Activated CD4-positive, alpha-beta T cell treated with anti-CD3 and anti-CD28 coated beads for 36 hours (primary cell): ENCODE measurements around the gene CPNE7. TPM values are rescaled to one million over a fixed set of nuclear protein-coding genes. Genes with fewer than 3 reads are reported as not detected.

ENCODE experiments used
- ATAC-seq: fragments of 200-7000 bp; cut with Tn5 transposase; one replicate; pipeline ENCODE4 v1.10.0; 2021; ENCODE audit warnings: mild to moderate bottlenecking, moderate library complexity
- CTCF ChIA-PET: fragments of 350-600 bp; sonication (Branson Sonifier 250); formaldehyde crosslinking; loops from one replicate; lab custom pipeline; 2021; ENCODE audit warnings: antibody characterized with exemption; lab: Charles Lee
- POLR2A ChIA-PET: fragments of 350-600 bp; sonication (Branson Sonifier 250); formaldehyde crosslinking; loops from one replicate; lab custom pipeline; 2021; ENCODE audit warnings: antibody characterized with exemption, inconsistent platforms; lab: Charles Lee
- DNase-seq: peaks from one replicate; pipeline ENCODE4 v3.0.0-alpha.2; 2020
- H3K27ac Mint-ChIP-seq: one replicate; pipeline ENCODE4 v1.8.0; 2021; ENCODE audit warnings: mixed read lengths
- H3K27me3 Mint-ChIP-seq: one replicate; pipeline ENCODE4 v1.8.0; 2021; ENCODE audit warnings: mixed read lengths
- H3K36me3 Mint-ChIP-seq: one replicate; pipeline ENCODE4 v1.8.0; 2021; ENCODE audit warnings: low read depth, mixed read lengths
- H3K4me1 Mint-ChIP-seq: one replicate; pipeline ENCODE4 v1.8.0; 2021; ENCODE audit warnings: mixed read lengths
- H3K4me3 Mint-ChIP-seq: one replicate; pipeline ENCODE4 v1.8.0; 2021; ENCODE audit warnings: mild to moderate bottlenecking, moderate library complexity, mixed read lengths
- H3K9me3 Mint-ChIP-seq: one replicate; pipeline ENCODE4 v1.8.0; 2021; ENCODE audit warnings: low read depth, mixed read lengths
- intact Hi-C, 2 experiments: fragments of 100-400 bp; cut with DNase I in 1 of 2; cut with micrococcal nuclease in 1 of 2; formaldehyde crosslinking; loops; one replicate each; pipeline versions ENCODE4 v1.14.2 to v1.15.1; 2022 to 2024; cut with DNase I, micrococcal nuclease
- total RNA-seq, 2 experiments: library from RNA; stranded (reverse); gene quantifications; one replicate each; pipeline ENCODE4 v1.2.3, GENCODE V29; 2021

CPNE7 gene
- total RNA-seq, 2 experiments from 2014 or later = 17.3 to 18.7 TPM

DNA sequence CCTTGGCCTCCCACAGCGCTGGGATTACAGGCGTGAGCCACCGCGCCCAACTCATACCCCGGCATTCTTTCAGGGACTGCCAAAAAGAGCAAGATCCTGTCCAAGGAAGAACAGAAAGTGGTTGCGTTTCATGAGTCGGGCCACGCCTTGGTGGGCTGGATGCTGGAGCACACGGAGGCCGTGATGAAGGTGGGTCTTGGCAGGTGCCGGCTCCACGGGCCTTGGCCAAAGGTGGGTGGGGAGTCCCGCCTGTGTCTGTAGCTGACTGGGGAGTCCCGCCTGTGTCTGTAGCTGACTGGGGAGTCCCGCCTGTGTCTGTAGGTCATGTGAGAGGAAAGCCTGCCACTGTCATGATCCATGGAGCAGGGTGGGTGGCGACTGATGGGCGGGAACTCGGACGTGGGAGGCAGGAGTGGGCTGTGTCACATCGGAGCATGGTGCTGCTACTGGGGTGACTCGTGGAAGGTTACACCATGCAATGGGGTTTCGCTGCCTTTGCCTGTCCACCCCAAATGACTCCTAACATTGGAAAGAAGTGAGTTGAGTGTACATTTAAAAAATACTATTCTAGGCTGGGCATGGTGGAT is 25.0 kb upstream of the CPNE7 start:
- no peak overlapping the region for H3K27ac Mint-ChIP-seq
- H3K4me1 Mint-ChIP-seq = peaks cover 17% of the 10 kb centered on the region
- H3K4me3 Mint-ChIP-seq = no peak overlapping the region
- CTCF ChIA-PET = interaction anchor here (1.2 kb wide), 1 partner anchor 37 kb away, joined by 3 read pairs; no protein-coding TSS in a partner anchor
- ATAC-seq = no peak
- POLR2A ChIA-PET = no interaction called here
- no peaks in the 10 kb centered on the region for H3K9me3 Mint-ChIP-seq
- DNase-seq = no peak
- H3K27me3 Mint-ChIP-seq = no peaks in the 10 kb centered on the region
- peaks cover 15% of the 10 kb centered on the region for H3K36me3 Mint-ChIP-seq
- intact Hi-C loops = no loop called here

DNA sequence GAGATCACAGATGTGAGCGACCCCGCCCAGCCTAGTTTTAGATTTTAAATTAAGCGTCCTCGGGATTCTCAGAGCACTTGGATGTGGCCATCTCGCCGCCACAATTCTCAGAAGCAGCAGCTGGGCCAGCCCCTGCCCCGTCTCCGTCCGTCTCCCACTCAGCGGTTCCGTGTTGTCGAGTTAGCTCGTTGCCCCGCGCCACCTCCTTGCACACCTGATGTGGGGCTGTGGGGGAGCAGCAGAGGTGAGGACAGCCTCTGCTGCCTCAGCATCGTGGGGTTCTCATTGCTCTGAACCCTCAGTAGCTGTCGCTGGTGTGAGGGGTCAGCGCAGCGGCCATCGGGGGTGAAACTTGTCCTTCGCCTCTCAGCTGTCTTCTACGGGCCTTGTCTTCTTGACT is 23.2 kb upstream of the CPNE7 start:
- DNase-seq (no peak), ATAC-seq (no peak)
- Mint-ChIP-seq H3K4me1 (peaks cover 20% of the 10 kb centered on the region), H3K4me3 (no peak overlapping the region), H3K9me3 (no peaks in the 10 kb centered on the region), H3K27ac (no peak overlapping the region), H3K36me3 (peaks cover 17% of the 10 kb centered on the region), H3K27me3 (no peaks in the 10 kb centered on the region)
- ChIA-PET CTCF (no interaction called here), POLR2A (no interaction called here)
- intact Hi-C loops = no loop called here

DNA sequence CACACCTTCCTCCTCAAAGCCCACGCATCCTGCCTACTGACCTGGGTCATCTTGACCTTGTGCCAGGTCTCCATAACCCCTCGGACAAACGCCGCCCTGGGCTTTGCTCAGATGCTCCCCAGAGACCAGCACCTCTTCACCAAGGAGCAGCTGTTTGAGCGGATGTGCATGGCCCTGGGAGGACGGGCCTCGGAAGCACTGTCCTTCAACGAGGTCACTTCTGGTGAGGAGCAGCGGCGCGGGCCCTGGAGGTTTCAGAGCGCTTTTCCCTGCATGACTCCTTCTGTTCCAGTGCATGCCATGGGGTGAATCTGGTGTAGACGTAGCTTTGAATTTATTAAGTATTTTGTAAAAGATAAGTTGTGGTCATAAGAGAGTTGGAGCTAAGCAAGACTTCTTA is 22.6 kb upstream of the CPNE7 start:
- no peaks in the 10 kb centered on the region for H3K9me3 Mint-ChIP-seq
- ChIA-PET POLR2A (no interaction called here), CTCF (interaction anchor here (0.6 kb wide), 1 partner anchor 70 kb away, joined by 3 read pairs; no protein-coding TSS in a partner anchor)
- no peak for DNase-seq
- peaks cover 20% of the 10 kb centered on the region for H3K36me3 Mint-ChIP-seq
- no peak overlapping the region for H3K27ac Mint-ChIP-seq
- ATAC-seq = no peak
- H3K4me1 Mint-ChIP-seq = peaks cover 23% of the 10 kb centered on the region
- no peaks in the 10 kb centered on the region for H3K27me3 Mint-ChIP-seq
- H3K4me3 Mint-ChIP-seq = no peak overlapping the region
- intact Hi-C loops = no loop called here

DNA sequence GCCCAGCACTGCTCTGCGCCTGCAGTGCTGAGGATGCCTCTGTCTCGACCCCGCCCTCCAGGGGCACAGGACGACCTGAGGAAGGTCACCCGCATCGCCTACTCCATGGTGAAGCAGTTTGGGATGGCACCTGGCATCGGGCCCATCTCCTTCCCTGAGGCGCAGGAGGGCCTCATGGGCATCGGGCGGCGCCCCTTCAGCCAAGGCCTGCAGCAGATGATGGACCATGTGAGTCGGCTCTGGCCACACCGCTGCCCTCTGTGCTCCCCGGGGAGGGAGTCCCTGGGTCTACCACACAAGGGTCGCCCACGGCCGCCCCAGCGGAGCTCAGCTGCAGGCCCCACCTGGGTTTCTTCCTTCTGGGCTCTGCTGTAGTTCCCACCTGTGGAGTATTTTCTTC is 21.8 kb upstream of the CPNE7 start:
- no peak overlapping the region for H3K4me3 Mint-ChIP-seq

DNA sequence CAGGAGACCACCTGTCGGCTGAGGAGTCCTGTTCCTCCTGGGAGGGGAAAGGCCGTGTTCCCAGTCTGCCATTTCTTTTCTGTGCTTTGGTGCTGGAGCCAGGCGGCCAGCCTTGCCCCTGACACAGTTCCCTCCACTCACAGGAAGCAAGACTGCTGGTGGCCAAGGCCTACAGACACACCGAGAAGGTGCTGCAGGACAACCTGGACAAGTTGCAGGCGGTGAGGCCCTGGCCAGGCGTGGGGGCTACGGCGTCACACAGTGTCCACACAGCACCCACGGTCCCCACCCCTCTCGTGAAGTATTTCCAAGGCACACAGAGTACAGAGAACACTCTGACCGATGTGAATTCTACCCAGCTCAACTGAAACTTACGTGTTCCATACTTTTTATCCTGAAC is 21.2 kb upstream of the CPNE7 start:
- Mint-ChIP-seq H3K9me3 (no peaks in the 10 kb centered on the region), H3K4me1 (peaks cover 12% of the 10 kb centered on the region), H3K27ac (no peak overlapping the region), H3K36me3 (peaks cover 15% of the 10 kb centered on the region), H3K27me3 (no peaks in the 10 kb centered on the region), H3K4me3 (no peak overlapping the region)
- ChIA-PET POLR2A (no interaction called here), CTCF (no interaction called here)
- intact Hi-C loops = no loop called here
- ATAC-seq = no peak
- DNase-seq = no peak

More for the DNA sequence above, 21.8 kb upstream of the CPNE7 start:
- Mint-ChIP-seq H3K27me3 (no peaks in the 10 kb centered on the region), H3K36me3 (peaks cover 15% of the 10 kb centered on the region), H3K27ac (no peak overlapping the region), H3K4me1 (peaks cover 18% of the 10 kb centered on the region), H3K9me3 (no peaks in the 10 kb centered on the region)
- no peak for DNase-seq
- ChIA-PET POLR2A (no interaction called here), CTCF (interaction anchor here (0.6 kb wide), 1 partner anchor 69 kb away, joined by 3 read pairs; no protein-coding TSS in a partner anchor)
- no peak for ATAC-seq
- intact Hi-C loops = no loop called here

DNA sequence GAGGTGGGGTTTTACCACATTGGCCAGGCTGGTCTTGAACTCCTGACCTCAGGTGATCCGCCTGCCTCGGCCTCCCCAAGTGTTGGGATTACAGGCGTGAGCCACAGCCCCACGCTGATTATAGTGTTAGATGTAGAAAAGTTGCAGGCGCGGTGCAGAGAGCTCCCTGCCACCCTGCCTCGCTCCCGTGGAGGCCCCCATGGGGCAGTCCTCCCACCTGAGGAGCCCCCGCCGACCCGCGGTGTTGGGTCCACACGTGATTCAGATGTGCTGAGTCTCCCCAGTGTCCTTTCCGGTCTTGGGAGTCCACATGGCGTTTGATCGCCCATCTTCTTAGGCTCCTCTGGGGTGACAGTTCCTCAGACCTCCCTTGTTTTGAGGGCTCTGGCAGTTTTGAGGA is 20.3 kb upstream of the CPNE7 start:
- intact Hi-C loops = no loop called here
- peaks cover 13% of the 10 kb centered on the region for H3K36me3 Mint-ChIP-seq
- DNase-seq (no peak), ATAC-seq (no peak)
- ChIA-PET CTCF (interaction anchor here (0.6 kb wide), 1 partner anchor 107 kb away, joined by 3 read pairs; no protein-coding TSS in a partner anchor), POLR2A (no interaction called here)
- H3K9me3 Mint-ChIP-seq = no peaks in the 10 kb centered on the region
- no peak overlapping the region for H3K27ac Mint-ChIP-seq
- H3K4me1 Mint-ChIP-seq = peaks cover 9% of the 10 kb centered on the region
- H3K27me3 Mint-ChIP-seq = no peaks in the 10 kb centered on the region
- H3K4me3 Mint-ChIP-seq = no peak overlapping the region

- H3K4me1 Mint-ChIP-seq = peaks cover 9% of the 10 kb centered on the region
Measured at GRCh38 chr16:89555780-89556179, 19.8 kb upstream of the CPNE7 start.

DNA sequence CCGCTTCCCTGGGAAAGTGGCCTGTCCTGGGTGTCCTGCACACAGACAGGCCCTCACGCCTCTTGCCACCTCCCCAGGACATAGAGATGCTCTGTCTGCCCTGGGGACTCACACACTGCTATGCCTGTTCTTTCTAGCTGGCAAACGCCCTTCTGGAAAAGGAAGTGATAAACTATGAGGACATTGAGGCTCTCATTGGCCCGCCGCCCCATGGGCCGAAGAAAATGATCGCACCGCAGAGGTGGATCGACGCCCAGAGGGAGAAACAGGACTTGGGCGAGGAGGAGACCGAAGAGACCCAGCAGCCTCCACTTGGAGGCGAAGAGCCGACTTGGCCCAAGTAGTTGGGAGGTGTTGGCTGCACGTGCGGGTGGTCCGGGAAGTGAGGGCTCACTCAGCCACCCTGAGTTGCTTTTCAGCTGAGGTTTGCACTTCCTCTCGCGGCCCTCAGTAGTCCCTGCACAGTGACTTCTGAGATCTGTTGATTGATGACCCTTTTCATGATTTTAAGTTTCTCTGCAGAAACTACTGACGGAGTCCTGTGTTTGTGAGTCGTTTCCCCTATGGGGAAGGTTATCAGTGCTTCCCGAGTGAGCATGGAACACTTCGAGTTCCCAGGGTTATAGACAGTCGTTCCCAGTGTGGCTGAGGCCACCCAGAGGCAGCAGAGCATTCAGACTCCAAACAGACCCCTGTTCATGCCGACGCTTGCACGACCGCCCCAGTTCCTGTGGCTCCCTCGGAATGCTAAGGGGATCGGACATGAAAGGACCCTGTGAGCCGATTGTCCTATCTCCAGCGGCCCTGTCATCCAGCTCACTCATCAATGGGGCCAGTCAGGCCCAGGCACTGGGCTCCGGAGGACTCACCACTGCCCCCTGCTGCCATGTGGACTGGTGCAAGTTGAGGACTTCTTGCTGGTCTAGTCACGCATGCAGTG is 18.5 kb upstream of the CPNE7 start:
- no peak overlapping the region for H3K4me3 Mint-ChIP-seq
- intact Hi-C loops = loop anchor here in 1 of 2 experiments (2.0 kb wide), 1 partner anchor 224 kb away; no protein-coding TSS in a partner anchor
- DNase-seq (peak; percentile 93), ATAC-seq (peak; percentile 68)
- H3K4me1 Mint-ChIP-seq = peaks cover 11% of the 10 kb centered on the region
- POLR2A ChIA-PET = interaction anchor here (0.6 kb wide), 1 partner anchor 390 kb away, joined by 4 read pairs; no protein-coding TSS in a partner anchor
- CTCF ChIA-PET = interaction anchor here (0.8 to 1.3 kb wide), 4 partner anchors 9 to 310 kb away, joined by 3 to 4 read pairs (median 3); no protein-coding TSS in a partner anchor
- H3K27ac Mint-ChIP-seq = peak overlapping the region; percentile 26
- no peaks in the 10 kb centered on the region for H3K27me3 Mint-ChIP-seq
- no peaks in the 10 kb centered on the region for H3K9me3 Mint-ChIP-seq
- H3K36me3 Mint-ChIP-seq = peaks cover 23% of the 10 kb centered on the region

More at GRCh38 chr16:89555780-89556179, 19.8 kb upstream of the CPNE7 start:
- DNase-seq (no peak), ATAC-seq (no peak)
- Mint-ChIP-seq H3K9me3 (no peaks in the 10 kb centered on the region), H3K36me3 (peaks cover 16% of the 10 kb centered on the region), H3K4me3 (no peak overlapping the region), H3K27ac (no peak overlapping the region), H3K27me3 (no peaks in the 10 kb centered on the region)
- CTCF ChIA-PET = interaction anchor here (0.6 to 0.7 kb wide), 2 partner anchors 10 to 107 kb away, joined by 3 read pairs; no protein-coding TSS in a partner anchor
- intact Hi-C loops = loop anchor here in 1 of 2 experiments (2.0 kb wide), 1 partner anchor 223 kb away; no protein-coding TSS in a partner anchor
- POLR2A ChIA-PET = no interaction called here

- intact Hi-C loops = loop anchor here in 1 of 2 experiments (2.0 kb wide), 1 partner anchor 225 kb away; no protein-coding TSS in a partner anchor
- H3K36me3 Mint-ChIP-seq = peaks cover 31% of the 10 kb centered on the region
- H3K4me3 Mint-ChIP-seq = no peak overlapping the region
- POLR2A ChIA-PET = interaction anchor here (0.6 to 1.1 kb wide), 2 partner anchors 69 to 391 kb away, joined by 3 to 4 read pairs; no protein-coding TSS in a partner anchor
- DNase-seq (no peak), ATAC-seq (no peak)
- no peaks in the 10 kb centered on the region for H3K9me3 Mint-ChIP-seq
- H3K4me1 Mint-ChIP-seq = peaks cover 19% of the 10 kb centered on the region
- no peak overlapping the region for H3K27ac Mint-ChIP-seq
- H3K27me3 Mint-ChIP-seq = no peaks in the 10 kb centered on the region
- CTCF ChIA-PET = interaction anchor here (1.1 to 1.7 kb wide), 3 partner anchors 9 to 311 kb away, joined by 3 to 4 read pairs (median 4); no protein-coding TSS in a partner anchor
Measured at GRCh38 chr16:89557690-89558490, 17.7 kb upstream of the CPNE7 start.

DNA sequence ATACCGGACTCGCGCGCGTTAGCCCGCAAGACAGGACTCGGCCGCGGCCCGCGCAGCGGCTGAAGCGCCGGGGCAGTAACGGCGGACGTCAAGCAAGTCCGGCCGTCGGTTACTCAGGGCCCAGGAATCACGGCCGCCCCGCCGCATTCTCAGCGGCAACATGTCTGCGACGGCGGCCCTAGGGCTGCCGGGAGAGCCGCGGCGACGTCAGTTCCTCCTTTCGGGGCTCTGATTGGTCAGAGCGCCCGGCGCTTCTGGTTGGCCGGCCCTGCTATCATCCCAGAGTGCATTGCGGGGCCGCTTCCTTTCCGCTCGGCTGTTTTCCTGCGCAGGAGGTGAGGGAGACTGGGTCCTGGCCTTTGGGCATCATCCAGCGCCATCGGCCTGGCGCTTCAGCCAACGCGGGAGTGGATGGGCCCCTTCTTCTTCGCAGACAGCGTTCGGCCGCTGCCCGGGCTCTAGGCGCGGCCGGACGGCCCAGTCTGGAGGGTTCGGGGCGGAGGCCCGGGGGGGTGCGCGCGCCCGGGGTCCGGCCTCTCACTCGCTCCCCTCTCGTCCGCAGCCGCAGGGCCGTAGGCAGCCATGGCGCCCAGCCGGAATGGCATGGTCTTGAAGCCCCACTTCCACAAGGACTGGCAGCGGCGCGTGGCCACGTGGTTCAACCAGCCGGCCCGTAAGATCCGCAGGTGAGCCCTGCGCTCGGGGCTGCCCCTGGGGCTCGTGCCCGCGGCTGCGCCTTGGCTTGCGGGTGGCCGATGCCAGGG is 15.0 kb upstream of the CPNE7 start, which contains the start of gene RPL13:
RPL13 (plus strand) TSS at position 305 of the 764 bp plus-strand sequence; CDS start at position 583, 278 bp downstream.
- POLR2A ChIA-PET = no interaction called here
- intact Hi-C loops = loop anchor here (1.0 to 5.0 kb wide), 13 partner anchors 52 to 1108 kb away; partner anchors contain the start of genes ANKRD11 (in 1 of the 2), CDT1 (in 1 of the 2), CHMP1A (in 1 of the 2) and SPATA33 (in 1 of the 2)
- H3K4me3 Mint-ChIP-seq = peak within 1 kb of the TSS; percentile 95
- peaks cover 46% of the 10 kb centered on the region for H3K4me1 Mint-ChIP-seq
- H3K36me3 Mint-ChIP-seq = peaks cover 48% of the 10 kb centered on the region
- H3K9me3 Mint-ChIP-seq = no peaks in the 10 kb centered on the region
- ATAC-seq (peak; percentile 90), DNase-seq (peak; percentile 97)
- H3K27ac Mint-ChIP-seq = peak within 1 kb of the TSS; percentile 99
- H3K27me3 Mint-ChIP-seq = no peaks in the 10 kb centered on the region
- CTCF ChIA-PET = no interaction called here
